Astrocyte (in vitro differentiated cells and primary cell): ENCODE data around the gene GLRA2. TPM values are rescaled to one million over a fixed set of nuclear protein-coding genes. Genes with fewer than 3 reads are reported as not detected.

ENCODE experiments used
- DNase-seq: peaks from one replicate; pipeline ENCODE4 v3.0.0-alpha.2; 2010; ENCODE audit warnings: low read depth
- FAIRE-seq: peaks from 2 replicates; lab custom pipeline; 2011; peaks lifted over from hg19 to GRCh38; lab: Jason Lieb, UNC
- H2AFZ ChIP-seq: 2 replicates; pipeline ENCODE4 v1.6.0; 2012; ENCODE audit warnings: low read depth, low read length, inconsistent platforms
- H3K27ac ChIP-seq: 2 replicates; pipeline ENCODE4 v1.5.1; 2011; ENCODE audit warnings: low read depth, low read length, inconsistent platforms
- H3K27me3 ChIP-seq: 2 replicates; pipeline ENCODE4 v1.6.0; 2011; ENCODE audit warnings: low read length, inconsistent platforms; ENCODE audit not compliant: insufficient read depth
- H3K36me3 ChIP-seq: 2 replicates; pipeline ENCODE4 v1.5.1; 2011; ENCODE audit warnings: low read length, inconsistent platforms; ENCODE audit not compliant: insufficient read depth
- H3K4me1 ChIP-seq: 2 replicates; pipeline ENCODE4 v1.5.1; 2011; ENCODE audit warnings: low read length, inconsistent platforms; ENCODE audit not compliant: insufficient read depth
- H3K4me2 ChIP-seq: 2 replicates; pipeline ENCODE4 v1.6.0; 2012; ENCODE audit warnings: low read length, inconsistent platforms
- H3K4me3 ChIP-seq: 2 replicates; pipeline ENCODE4 v1.5.1; 2011; ENCODE audit warnings: low read depth, mild to moderate bottlenecking, low read length, inconsistent platforms; ENCODE audit not compliant: insufficient read depth
- H3K79me2 ChIP-seq: 2 replicates; pipeline ENCODE4 v1.6.0; 2012; ENCODE audit warnings: mild to moderate bottlenecking, low read length, inconsistent platforms; ENCODE audit not compliant: insufficient read depth
- H3K9ac ChIP-seq: 2 replicates; pipeline ENCODE4 v1.6.0; 2012; ENCODE audit warnings: mild to moderate bottlenecking, low read length, inconsistent platforms
- H3K9me3 ChIP-seq: 2 replicates; pipeline ENCODE4 v1.5.1; 2012; ENCODE audit warnings: low read depth, mild to moderate bottlenecking, low read length, inconsistent platforms; ENCODE audit not compliant: insufficient read depth
- H4K20me1 ChIP-seq: 2 replicates; pipeline ENCODE4 v1.6.0; 2012; ENCODE audit warnings: low read length, inconsistent platforms; ENCODE audit not compliant: insufficient read depth
- H3K27ac Mint-ChIP-seq: one replicate; pipeline ENCODE4 v1.8.0; 2021; ENCODE audit warnings: mild to moderate bottlenecking, mixed read lengths; ENCODE audit not compliant: unreplicated experiment
- H3K27me3 Mint-ChIP-seq: one replicate; pipeline ENCODE4 v1.8.0; 2021; ENCODE audit warnings: low read depth, mixed read lengths; ENCODE audit not compliant: unreplicated experiment
- H3K36me3 Mint-ChIP-seq: one replicate; pipeline ENCODE4 v1.8.0; 2021; ENCODE audit warnings: low read depth, mixed read lengths; ENCODE audit not compliant: unreplicated experiment
- H3K4me1 Mint-ChIP-seq: one replicate; pipeline ENCODE4 v1.8.0; 2021; ENCODE audit warnings: low read depth, mixed read lengths; ENCODE audit not compliant: unreplicated experiment
- H3K4me3 Mint-ChIP-seq: one replicate; pipeline ENCODE4 v1.8.0; 2021; ENCODE audit warnings: mild to moderate bottlenecking, moderate library complexity, mixed read lengths; ENCODE audit not compliant: unreplicated experiment
- H3K9me3 Mint-ChIP-seq: one replicate; pipeline ENCODE4 v1.8.0; 2021; ENCODE audit warnings: mild to moderate bottlenecking, mixed read lengths; ENCODE audit not compliant: unreplicated experiment
- EZH2 ChIP-seq: IDR thresholded peaks from 2 replicates; pipeline ENCODE4 v1.6.1; 2012; ENCODE audit warnings: mild to moderate bottlenecking, low read length, inconsistent platforms; ENCODE audit not compliant: insufficient read depth
- total RNA-seq: library from RNA; stranded (reverse); gene quantifications from 2 replicates; pipeline ENCODE4 v1.2.1, GENCODE V29; 2021
- TF ChIP-seq, protein P1 (sequence below): IDR thresholded peaks from 2 replicates; pipeline ENCODE4 v1.5.1; 2011; ENCODE audit warnings: low read depth, mild to moderate bottlenecking, inconsistent platforms, low read length, moderate library complexity; ENCODE audit not compliant: insufficient read depth

GLRA2 gene
- total RNA-seq, 1 donor from 2014 or later: not detected

DNA sequence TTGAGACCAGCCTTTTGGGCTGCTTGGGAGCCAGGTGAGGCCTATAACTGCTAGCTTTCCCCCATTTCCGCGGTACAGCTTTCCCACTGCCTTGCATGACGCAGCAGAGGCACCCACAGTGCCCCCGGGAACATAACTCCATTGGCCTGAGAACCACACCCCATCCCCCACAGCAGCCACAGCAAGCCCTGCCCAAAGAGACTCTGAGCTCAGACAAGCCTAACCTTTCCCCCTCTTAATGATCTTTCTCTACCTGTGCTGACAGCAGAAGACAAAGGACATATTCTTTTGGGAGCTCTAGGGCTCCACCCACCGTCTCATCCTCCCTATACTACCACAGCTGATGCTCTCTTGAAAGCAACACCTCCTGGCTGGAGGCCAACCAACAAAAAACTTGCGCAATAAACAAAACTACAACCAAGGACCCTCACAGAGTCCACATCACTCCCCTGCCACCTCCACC lies 228.7 kb downstream of the GLRA2 start:
- H3K27me3 ChIP-seq: no peaks in the 10 kb centered on the region
- H3K27me3 Mint-ChIP-seq: no peaks in the 10 kb centered on the region
- no peaks in the 10 kb centered on the region for H3K9me3 ChIP-seq
- H3K9me3 Mint-ChIP-seq: no peaks in the 10 kb centered on the region
- no peaks in the 10 kb centered on the region for H3K4me1 Mint-ChIP-seq
- H3K36me3 ChIP-seq: no peaks in the 10 kb centered on the region
- no peaks in the 10 kb centered on the region for H3K79me2 ChIP-seq
- H2AFZ ChIP-seq: no peak overlapping the region
- no peak for DNase-seq
- no peak overlapping the region for H3K27ac Mint-ChIP-seq
- no peaks in the 10 kb centered on the region for H4K20me1 ChIP-seq
- H3K4me2 ChIP-seq: no peak overlapping the region
- no peaks in the 10 kb centered on the region for H3K4me1 ChIP-seq
- H3K36me3 Mint-ChIP-seq: no peaks in the 10 kb centered on the region
- peak; percentile 26 for FAIRE-seq
- TF ChIP-seq, protein P1, sequence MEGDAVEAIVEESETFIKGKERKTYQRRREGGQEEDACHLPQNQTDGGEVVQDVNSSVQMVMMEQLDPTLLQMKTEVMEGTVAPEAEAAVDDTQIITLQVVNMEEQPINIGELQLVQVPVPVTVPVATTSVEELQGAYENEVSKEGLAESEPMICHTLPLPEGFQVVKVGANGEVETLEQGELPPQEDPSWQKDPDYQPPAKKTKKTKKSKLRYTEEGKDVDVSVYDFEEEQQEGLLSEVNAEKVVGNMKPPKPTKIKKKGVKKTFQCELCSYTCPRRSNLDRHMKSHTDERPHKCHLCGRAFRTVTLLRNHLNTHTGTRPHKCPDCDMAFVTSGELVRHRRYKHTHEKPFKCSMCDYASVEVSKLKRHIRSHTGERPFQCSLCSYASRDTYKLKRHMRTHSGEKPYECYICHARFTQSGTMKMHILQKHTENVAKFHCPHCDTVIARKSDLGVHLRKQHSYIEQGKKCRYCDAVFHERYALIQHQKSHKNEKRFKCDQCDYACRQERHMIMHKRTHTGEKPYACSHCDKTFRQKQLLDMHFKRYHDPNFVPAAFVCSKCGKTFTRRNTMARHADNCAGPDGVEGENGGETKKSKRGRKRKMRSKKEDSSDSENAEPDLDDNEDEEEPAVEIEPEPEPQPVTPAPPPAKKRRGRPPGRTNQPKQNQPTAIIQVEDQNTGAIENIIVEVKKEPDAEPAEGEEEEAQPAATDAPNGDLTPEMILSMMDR: no peak
- TF ChIP-seq EZH2: no peak
- H3K9ac ChIP-seq: no peak overlapping the region
- no peak overlapping the region for H3K4me3 Mint-ChIP-seq
- no peak overlapping the region for H3K27ac ChIP-seq
- H3K4me3 ChIP-seq: no peak overlapping the region

DNA sequence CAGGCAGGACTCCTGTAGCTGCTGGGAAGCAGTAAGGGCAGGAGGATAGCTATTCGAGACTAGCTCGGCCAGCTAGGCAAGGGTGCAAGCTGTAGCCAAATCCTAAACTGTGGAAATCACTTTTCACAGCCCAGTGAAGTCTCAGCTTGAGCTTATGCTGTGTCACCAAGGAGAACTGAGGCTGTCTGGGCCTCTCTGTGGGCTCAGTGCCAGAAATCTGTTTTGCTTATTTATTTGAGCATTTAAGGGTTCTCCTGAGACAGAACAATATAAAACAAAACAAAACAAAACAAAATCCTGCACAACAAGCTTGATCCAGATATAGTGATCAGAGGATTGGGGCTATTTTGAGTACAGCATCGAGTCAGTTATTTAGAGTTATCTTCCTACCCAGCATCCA lies 246.1 kb downstream of the GLRA2 start:
- Histone ChIP-seq H2AFZ (no peak overlapping the region), H3K79me2 (no peaks in the 10 kb centered on the region), H3K27ac (no peak overlapping the region), H3K4me2 (no peak overlapping the region), H3K36me3 (no peaks in the 10 kb centered on the region), H3K4me1 (peaks cover 4% of the 10 kb centered on the region), H4K20me1 (no peaks in the 10 kb centered on the region), H3K9me3 (no peaks in the 10 kb centered on the region), H3K9ac (no peak overlapping the region), H3K4me3 (no peak overlapping the region), H3K27me3 (no peaks in the 10 kb centered on the region)
- DNase-seq (no peak), FAIRE-seq (no peak)
- no peaks in the 10 kb centered on the region for H3K4me1 Mint-ChIP-seq
- peaks cover 2% of the 10 kb centered on the region for H3K27me3 Mint-ChIP-seq
- no peaks in the 10 kb centered on the region for H3K9me3 Mint-ChIP-seq
- no peaks in the 10 kb centered on the region for H3K36me3 Mint-ChIP-seq
- TF ChIP-seq EZH2: no peak
- H3K4me3 Mint-ChIP-seq: no peak overlapping the region
- no peak overlapping the region for H3K27ac Mint-ChIP-seq

DNA sequence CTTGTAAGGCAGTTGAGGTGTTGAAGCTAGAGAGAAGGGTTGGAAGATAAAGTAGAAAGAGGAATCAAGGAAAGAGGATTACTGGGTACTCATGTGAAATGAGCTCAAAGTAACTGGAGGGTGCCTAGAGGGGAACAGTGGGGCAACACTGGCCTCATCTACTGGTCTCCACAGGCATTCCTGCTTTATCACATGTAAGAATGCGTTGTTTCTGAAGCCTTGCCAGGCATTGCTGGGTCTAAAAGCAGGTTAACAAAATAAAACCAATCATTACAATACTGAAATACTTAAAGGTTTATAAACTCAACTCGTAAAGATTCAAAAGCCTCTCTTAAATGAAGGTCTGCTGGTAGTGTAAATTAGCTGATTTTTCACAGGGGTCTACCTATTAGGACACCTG lies 247.6 kb downstream of the GLRA2 start:
- Histone ChIP-seq H3K4me2 (peak overlapping the region; percentile 22), H3K27me3 (no peaks in the 10 kb centered on the region), H2AFZ (no peak overlapping the region), H3K79me2 (no peaks in the 10 kb centered on the region), H4K20me1 (no peaks in the 10 kb centered on the region), H3K27ac (no peak overlapping the region), H3K4me3 (no peak overlapping the region), H3K4me1 (peaks cover 4% of the 10 kb centered on the region), H3K9me3 (no peaks in the 10 kb centered on the region), H3K36me3 (no peaks in the 10 kb centered on the region), H3K9ac (no peak overlapping the region)
- H3K27me3 Mint-ChIP-seq: peaks cover 2% of the 10 kb centered on the region
- no peaks in the 10 kb centered on the region for H3K36me3 Mint-ChIP-seq
- no peak overlapping the region for H3K27ac Mint-ChIP-seq
- FAIRE-seq: no peak
- no peaks in the 10 kb centered on the region for H3K9me3 Mint-ChIP-seq
- TF ChIP-seq, protein P1: no peak
- TF ChIP-seq EZH2: no peak
- no peaks in the 10 kb centered on the region for H3K4me1 Mint-ChIP-seq
- no peak overlapping the region for H3K4me3 Mint-ChIP-seq
- peak; percentile 13 for DNase-seq
